ENCODE measurements around the gene FHIP1A. TPM values are rescaled to one million over a fixed set of nuclear protein-coding genes. Genes with fewer than 3 reads are reported as not detected.

The FHIP1A gene
- total and polyA plus RNA-seq, 2 of the 13 experiments (the other 11 are each of a cell fraction or from before 2014, with no cell fraction given), result 4.1 to 6.2 TPM

GRCh38 chr4:151409470-151410313, 716 bp downstream of the FHIP1A start (continued):
- TF ChIP-seq SNAPC4 (CRISPR knock-in tag; IDR thresholded peaks at IDR 0.05), result no peak
- no peak for TF ChIP-seq NFYC (CRISPR knock-in tag; IDR thresholded peaks at IDR 0.05)
- no peak for TF ChIP-seq ARNT2 (CRISPR knock-in tag; IDR thresholded peaks at IDR 0.05; ENCODE audit: low read depth)
- TF ChIP-seq AFF4 (CRISPR knock-in tag; IDR thresholded peaks at IDR 0.05), result no peak
- no peak for TF ChIP-seq JDP2 (CRISPR knock-in tag; IDR thresholded peaks at IDR 0.05; ENCODE audit: borderline replicate concordance)
- TF ChIP-seq JUN (CRISPR knock-in tag; IDR thresholded peaks at IDR 0.05), result no peak
- no peak for TF ChIP-seq ZFYVE20 (CRISPR knock-in tag; IDR thresholded peaks at IDR 0.05; ENCODE audit: borderline replicate concordance, low read depth)
- TF ChIP-seq ZNF34 (CRISPR knock-in tag; IDR thresholded peaks at IDR 0.05; ENCODE audit: borderline replicate concordance), result no peak
- TF ChIP-seq ZFP37 (CRISPR knock-in tag; IDR thresholded peaks at IDR 0.05; ENCODE audit: borderline replicate concordance), result no peak
- TF ChIP-seq ZNF33B (CRISPR knock-in tag; IDR thresholded peaks at IDR 0.05), result no peak
- TF ChIP-seq ZBTB3 (CRISPR knock-in tag; IDR thresholded peaks at IDR 0.05; ENCODE audit: borderline replicate concordance, low read depth), result no peak
- no peak for TF ChIP-seq ZNF737 (CRISPR knock-in tag; IDR thresholded peaks at IDR 0.05; ENCODE audit: borderline replicate concordance)
- no peak for TF ChIP-seq BRF2 (CRISPR knock-in tag; IDR thresholded peaks at IDR 0.05)
- TF ChIP-seq ZNF850 (CRISPR knock-in tag; conservative IDR thresholded peaks at IDR 0.05), result no peak
- no peak for TF ChIP-seq KDM3A (CRISPR knock-in tag; IDR thresholded peaks at IDR 0.05; ENCODE audit: low read depth)
- TF ChIP-seq FOXK1 (CRISPR knock-in tag; IDR thresholded peaks at IDR 0.05; ENCODE audit: borderline replicate concordance, low read depth), result no peak
- 0 out of 2 replicates have a peak, but pooled peaks have one; percentile 66 for TF ChIP-seq ZSCAN29 (CRISPR knock-in tag; conservative IDR thresholded peaks at IDR 0.05)
- TF ChIP-seq EEA1 (CRISPR knock-in tag; IDR thresholded peaks at IDR 0.05; ENCODE audit: borderline replicate concordance), result no peak

All from HepG2 (cell line).